OCI-LY1 (cell line): Measurements from ENCODE around the gene ILDR1.
A peak's percentile ranks its signal among the peaks of the same experiment; 100 is the strongest.
"Not testable (repeated sequence)": the region's sequence is repeated elsewhere in the genome, so short reads cannot be mapped to it uniquely, and the experiment has no call there.

Experiments used
- H2AFZ ChIP-seq: fragments of 200-600 bp; sonication (generic), shearing (Covaris generic); 2 replicates; pipeline ENCODE4 v1.6.0; 2014; ENCODE audit warnings: antibody characterized with exemption, mild to moderate bottlenecking, low read length
- H3F3A ChIP-seq: fragments of 200-600 bp; sonication (generic), shearing (Covaris generic); 2 replicates; pipeline ENCODE4 v1.6.0; 2014; ENCODE audit warnings: mild to moderate bottlenecking, antibody characterized with exemption, low read length, moderate library complexity; ENCODE audit not compliant: insufficient read depth
- H3K27ac ChIP-seq: fragments of 200-600 bp; sonication (generic); 2 replicates; pipeline ENCODE4 v1.5.1; 2014; ENCODE audit warnings: low read length, mixed run types, mild to moderate bottlenecking, low read depth; ENCODE audit not compliant: poor library complexity, severe bottlenecking
- H3K27me3 ChIP-seq: fragments of 200-600 bp; sonication (generic); 2 replicates; pipeline ENCODE4 v1.6.0; 2014; ENCODE audit warnings: antibody characterized with exemption, mild to moderate bottlenecking, low read length, moderate library complexity; ENCODE audit not compliant: insufficient read depth
- H3K36me3 ChIP-seq: fragments of 200-600 bp; sonication (generic); 2 replicates; pipeline ENCODE4 v1.6.1; 2014; ENCODE audit warnings: mild to moderate bottlenecking, antibody characterized with exemption, low read length, moderate library complexity, mixed read lengths; ENCODE audit not compliant: insufficient read depth
- H3K4me1 ChIP-seq: fragments of 200-600 bp; sonication (generic); 2 replicates; pipeline ENCODE4 v1.5.1; 2014; ENCODE audit warnings: mild to moderate bottlenecking, low read length, moderate library complexity; ENCODE audit not compliant: insufficient read depth, severe bottlenecking
- H3K4me2 ChIP-seq: fragments of 200-600 bp; sonication (generic), shearing (Covaris generic); 2 replicates; pipeline ENCODE4 v1.6.1; 2014; ENCODE audit warnings: low read length
- H3K4me3 ChIP-seq: fragments of 200-600 bp; sonication (generic); 2 replicates; pipeline ENCODE4 v1.5.1; 2014; ENCODE audit warnings: low read length, low read depth, mild to moderate bottlenecking, mixed read lengths; ENCODE audit not compliant: poor library complexity, severe bottlenecking
- H3K79me2 ChIP-seq: fragments of 200-600 bp; shearing (Covaris generic); 2 replicates; pipeline ENCODE4 v1.6.1; 2016; ENCODE audit warnings: mixed run types, low read length, mixed read lengths; ENCODE audit not compliant: insufficient read depth
- H3K9ac ChIP-seq: fragments of 200-600 bp; sonication (generic), shearing (Covaris generic); 2 replicates; pipeline ENCODE4 v1.6.1; 2014; ENCODE audit warnings: mild to moderate bottlenecking, low read length, mixed read lengths
- H3K9me2 ChIP-seq: fragments of 200-600 bp; sonication (generic), shearing (Covaris generic); 2 replicates; pipeline ENCODE4 v1.6.1; 2014; ENCODE audit warnings: low read depth, mild to moderate bottlenecking, low read length, mixed read lengths
- H3K9me3 ChIP-seq: fragments of 200-600 bp; shearing (Covaris generic); 2 replicates; pipeline ENCODE4 v1.6.1; 2014; ENCODE audit warnings: low read length, mixed read lengths
- H4K20me1 ChIP-seq: fragments of 200-600 bp; sonication (generic), shearing (Covaris generic); 2 replicates; pipeline ENCODE4 v1.6.0; 2016; ENCODE audit warnings: mild to moderate bottlenecking, low read length; ENCODE audit not compliant: insufficient read depth
- EZH2 ChIP-seq: fragments of 200-600 bp; sonication (generic), shearing (Covaris generic); IDR thresholded peaks from 2 replicates; pipeline ENCODE4 v1.8.0; 2017; ENCODE audit warnings: borderline replicate concordance, mixed run types, mild to moderate bottlenecking, antibody characterized with exemption, low read length, moderate library complexity, mixed read lengths
- TF ChIP-seq, protein P1 (sequence below): fragments of 200-600 bp; sonication (generic), shearing (Covaris generic); IDR thresholded peaks from 2 replicates; pipeline ENCODE4 v1.5.1; 2017; ENCODE audit warnings: mild to moderate bottlenecking, antibody characterized with exemption, low read length, moderate library complexity, mixed read lengths

ILDR1 gene

DNA sequence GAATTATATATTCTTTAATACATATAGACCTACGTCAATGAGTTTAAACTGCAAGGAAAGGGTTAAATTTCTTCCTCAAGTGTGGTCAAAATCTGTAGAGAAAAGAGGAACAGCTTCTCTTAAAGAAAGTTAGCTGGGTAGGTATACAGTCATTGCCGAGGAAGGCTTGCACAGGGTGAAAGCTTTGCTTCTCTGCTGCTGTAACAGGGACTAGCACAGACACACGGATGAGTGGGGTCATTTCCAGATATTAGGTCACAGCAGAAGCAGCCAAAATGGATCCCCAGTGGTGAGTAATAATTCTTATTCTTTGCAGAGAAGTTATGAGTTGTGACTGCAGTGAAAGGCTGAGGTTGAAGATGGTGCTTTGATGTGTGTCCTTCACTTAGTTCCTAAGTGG, 33.2 kb upstream of the ILDR1 start, which contains the start of gene CD86:
CD86 (plus strand) TSS at position 148 of the 400 bp plus-strand sequence; CDS start at position 276, 128 bp downstream.
- no peak within 1 kb of the TSS for H2AFZ ChIP-seq
- H3K79me2 ChIP-seq, result peaks cover 16% of the 10 kb centered on the region
- no peaks in the 10 kb centered on the region for H3K27me3 ChIP-seq
- H3F3A ChIP-seq, result no peaks in the 10 kb centered on the region
- no peaks in the 10 kb centered on the region for H4K20me1 ChIP-seq
- TF ChIP-seq, protein P1, sequence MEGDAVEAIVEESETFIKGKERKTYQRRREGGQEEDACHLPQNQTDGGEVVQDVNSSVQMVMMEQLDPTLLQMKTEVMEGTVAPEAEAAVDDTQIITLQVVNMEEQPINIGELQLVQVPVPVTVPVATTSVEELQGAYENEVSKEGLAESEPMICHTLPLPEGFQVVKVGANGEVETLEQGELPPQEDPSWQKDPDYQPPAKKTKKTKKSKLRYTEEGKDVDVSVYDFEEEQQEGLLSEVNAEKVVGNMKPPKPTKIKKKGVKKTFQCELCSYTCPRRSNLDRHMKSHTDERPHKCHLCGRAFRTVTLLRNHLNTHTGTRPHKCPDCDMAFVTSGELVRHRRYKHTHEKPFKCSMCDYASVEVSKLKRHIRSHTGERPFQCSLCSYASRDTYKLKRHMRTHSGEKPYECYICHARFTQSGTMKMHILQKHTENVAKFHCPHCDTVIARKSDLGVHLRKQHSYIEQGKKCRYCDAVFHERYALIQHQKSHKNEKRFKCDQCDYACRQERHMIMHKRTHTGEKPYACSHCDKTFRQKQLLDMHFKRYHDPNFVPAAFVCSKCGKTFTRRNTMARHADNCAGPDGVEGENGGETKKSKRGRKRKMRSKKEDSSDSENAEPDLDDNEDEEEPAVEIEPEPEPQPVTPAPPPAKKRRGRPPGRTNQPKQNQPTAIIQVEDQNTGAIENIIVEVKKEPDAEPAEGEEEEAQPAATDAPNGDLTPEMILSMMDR, result no peak
- no peak for TF ChIP-seq EZH2
- H3K4me3 ChIP-seq, result peak within 1 kb of the TSS; percentile 70
- H3K9me3 ChIP-seq, result no peaks in the 10 kb centered on the region
- peak within 1 kb of the TSS; percentile 85 for H3K4me2 ChIP-seq
- H3K27ac ChIP-seq, result peak within 1 kb of the TSS; percentile 67
- peaks cover 54% of the 10 kb centered on the region for H3K4me1 ChIP-seq
- H3K9ac ChIP-seq, result peak within 1 kb of the TSS; percentile 65
- 0 out of 2 replicates have a peak, but pooled peaks cover 3% of the 10 kb centered on the region for H3K36me3 ChIP-seq
- H3K9me2 ChIP-seq, result no peaks in the 10 kb centered on the region

DNA sequence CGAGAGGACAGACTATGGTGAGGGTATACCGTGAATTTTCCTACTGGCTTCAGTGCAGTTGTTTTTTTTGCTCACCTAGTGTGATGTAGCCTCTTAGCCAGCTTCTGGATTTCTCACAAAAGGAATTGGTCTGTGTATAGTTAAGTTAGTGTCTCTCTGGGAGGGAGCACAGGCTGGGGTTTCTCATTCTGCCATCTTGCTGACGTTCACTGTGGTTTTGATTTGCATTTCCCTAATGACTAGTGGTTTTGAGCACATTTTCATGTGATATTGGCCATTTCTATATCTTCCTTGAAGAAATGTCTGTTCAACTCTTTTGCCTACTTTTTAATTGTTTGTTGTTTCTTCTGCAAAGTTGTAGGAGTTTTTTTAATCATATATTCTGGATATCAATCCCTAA, 30.9 kb upstream of the ILDR1 start:
- Histone ChIP-seq H3K36me3 (0 out of 2 replicates have a peak, but pooled peaks cover under 1% of the 10 kb centered on the region), H3K4me3 (no peak overlapping the region), H3K79me2 (peaks cover 16% of the 10 kb centered on the region), H3K9ac (no peak overlapping the region), H2AFZ (no peak overlapping the region), H3F3A (0 out of 2 replicates have a peak, but pooled peaks cover 2% of the 10 kb centered on the region), H3K9me2 (no peaks in the 10 kb centered on the region), H3K4me2 (no peak overlapping the region), H4K20me1 (no peaks in the 10 kb centered on the region), H3K4me1 (peaks cover 50% of the 10 kb centered on the region), H3K27ac (no peak overlapping the region), H3K9me3 (no peaks in the 10 kb centered on the region), H3K27me3 (no peaks in the 10 kb centered on the region)
- TF ChIP-seq EZH2, result no peak
- TF ChIP-seq, protein P1, result no peak

DNA sequence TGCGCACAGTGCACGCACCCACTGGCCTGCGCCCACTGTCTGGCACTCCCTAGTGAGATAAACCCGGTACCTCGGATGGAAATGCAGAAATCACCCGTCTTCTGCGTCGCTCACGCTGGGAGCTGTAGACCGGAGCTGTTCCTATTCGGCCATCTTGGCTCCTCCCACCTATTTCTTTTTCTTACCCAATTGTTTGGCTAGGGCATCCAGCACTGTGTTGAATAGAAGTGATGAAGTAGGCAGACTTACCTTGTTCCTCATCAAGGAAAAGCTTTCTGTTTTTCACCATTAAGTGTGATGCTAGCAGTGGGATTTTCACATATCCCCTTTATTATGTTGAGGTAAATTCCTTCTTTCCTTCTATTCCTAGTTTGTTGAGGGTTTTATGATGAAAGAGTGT, 25.7 kb upstream of the ILDR1 start:
- H4K20me1 ChIP-seq, H3F3A ChIP-seq, H3K4me2 ChIP-seq, H3K9me3 ChIP-seq, H3K9ac ChIP-seq, H3K36me3 ChIP-seq, H3K4me1 ChIP-seq, H3K79me2 ChIP-seq, H2AFZ ChIP-seq, H3K27me3 ChIP-seq, H3K9me2 ChIP-seq, H3K4me3 ChIP-seq, H3K27ac ChIP-seq: not testable (repeated sequence)

DNA sequence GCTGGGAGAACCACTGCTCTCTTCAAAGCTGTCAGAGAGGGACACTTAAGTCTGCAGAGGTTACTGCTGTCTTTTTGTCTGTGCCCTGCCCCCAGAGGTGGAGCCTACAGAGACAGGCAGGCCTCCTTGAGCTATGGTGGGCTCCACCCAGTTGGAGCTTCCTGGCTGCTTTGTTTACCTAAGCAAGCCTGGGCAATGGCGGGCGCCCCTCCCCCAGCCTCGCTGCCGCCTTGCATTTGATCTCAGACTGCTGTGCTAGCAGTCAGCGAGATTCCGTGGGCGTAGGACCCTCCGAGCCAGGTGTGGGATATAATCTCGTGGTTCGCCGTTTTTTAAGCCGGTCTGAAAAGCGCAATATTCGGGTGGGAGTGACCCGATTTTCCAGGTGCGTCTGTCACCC, 25.2 kb upstream of the ILDR1 start:
- H3K4me2 ChIP-seq, H3K4me3 ChIP-seq, H3K36me3 ChIP-seq, H3K79me2 ChIP-seq, H3K9me3 ChIP-seq, H3K27me3 ChIP-seq, H3K9me2 ChIP-seq, H4K20me1 ChIP-seq, H3K27ac ChIP-seq, H3K9ac ChIP-seq, H2AFZ ChIP-seq, H3K4me1 ChIP-seq, H3F3A ChIP-seq: not testable (repeated sequence)
